HuH-7.5 (cell line): ENCODE results near the gene ATP11C.

ENCODE experiments used
- DNase-seq: peaks from one replicate; pipeline ENCODE4 v3.0.0; 2011; ENCODE audit warnings: low spot score

ATP11C gene

DNA sequence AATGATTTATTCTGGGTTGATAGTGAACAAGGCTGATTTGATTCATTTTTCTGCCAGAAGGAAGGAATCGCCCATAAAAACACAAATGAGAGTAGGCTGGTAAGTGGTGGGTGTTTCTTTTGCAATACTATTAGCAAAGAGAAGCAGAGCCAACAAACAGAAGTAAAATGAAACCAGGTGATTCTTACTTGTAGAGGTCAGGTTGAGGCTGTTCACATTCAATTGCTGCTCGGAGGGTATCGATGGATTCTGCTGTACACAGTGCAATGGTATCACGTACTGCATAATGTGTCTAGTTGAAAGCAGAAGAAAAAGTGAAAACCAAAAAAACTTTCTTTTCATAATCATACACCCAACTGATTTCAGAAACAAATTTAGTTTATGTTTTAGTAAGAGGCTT lies 130.8 kb downstream of the ATP11C start:
- no peak for DNase-seq

DNA sequence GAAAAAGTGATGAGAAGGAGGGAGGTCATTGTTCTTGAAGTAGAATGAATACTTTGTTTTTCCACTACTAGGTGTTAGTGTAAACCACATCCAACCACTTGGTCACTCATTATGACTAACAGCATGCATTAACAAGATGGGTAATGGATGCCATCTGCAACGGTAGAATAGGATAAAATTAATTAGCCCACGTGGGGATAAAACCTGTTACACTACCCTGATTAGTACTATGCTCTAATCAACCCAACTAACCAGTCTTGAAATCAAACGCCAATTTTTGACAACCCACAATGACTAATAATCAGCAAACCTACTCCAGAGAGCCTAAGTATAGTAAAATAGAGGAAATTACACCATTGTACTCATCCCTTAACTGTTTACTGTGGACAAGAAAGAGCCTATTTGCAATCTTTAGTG lies 131.4 kb downstream of the ATP11C start:
- DNase-seq: no peak

DNA sequence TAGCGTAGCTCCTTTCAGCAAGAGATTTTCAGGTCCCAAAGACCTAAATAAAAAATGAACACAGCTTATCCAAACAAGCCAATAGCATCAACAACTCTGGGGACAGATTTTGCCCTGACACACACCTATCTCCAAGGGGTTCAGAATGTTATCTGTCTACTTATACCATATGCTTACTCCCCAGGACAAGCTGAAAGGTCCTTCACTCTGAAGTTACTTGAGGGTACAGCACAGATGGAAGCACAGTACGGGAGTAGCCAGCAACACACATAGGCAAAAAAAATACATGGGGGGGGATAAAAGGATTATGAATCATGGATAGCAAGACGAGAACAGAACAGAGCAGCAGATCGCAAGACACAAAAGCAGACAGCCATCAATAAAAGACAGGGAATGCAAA lies 134.2 kb downstream of the ATP11C start:
- DNase-seq: no peak

DNA sequence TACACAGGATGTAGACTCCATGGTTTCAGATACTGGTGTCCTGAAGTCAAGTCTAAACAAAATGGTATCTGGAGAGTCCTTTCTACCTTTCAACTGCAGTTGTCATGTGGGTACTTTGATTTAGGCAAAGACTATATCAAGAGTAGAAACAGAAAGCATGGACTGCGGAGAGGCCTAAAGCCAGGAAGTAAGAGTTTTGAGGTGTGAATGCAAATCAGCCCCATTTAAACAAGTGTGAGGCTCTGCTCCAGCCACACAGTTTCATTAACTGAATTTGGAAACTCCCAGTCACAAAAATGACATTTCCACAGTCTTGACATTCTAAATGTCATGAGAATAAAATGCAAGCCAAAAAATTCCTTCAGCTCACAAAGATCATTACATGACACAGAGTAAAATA lies 137.7 kb downstream of the ATP11C start:
- DNase-seq: no peak

DNA sequence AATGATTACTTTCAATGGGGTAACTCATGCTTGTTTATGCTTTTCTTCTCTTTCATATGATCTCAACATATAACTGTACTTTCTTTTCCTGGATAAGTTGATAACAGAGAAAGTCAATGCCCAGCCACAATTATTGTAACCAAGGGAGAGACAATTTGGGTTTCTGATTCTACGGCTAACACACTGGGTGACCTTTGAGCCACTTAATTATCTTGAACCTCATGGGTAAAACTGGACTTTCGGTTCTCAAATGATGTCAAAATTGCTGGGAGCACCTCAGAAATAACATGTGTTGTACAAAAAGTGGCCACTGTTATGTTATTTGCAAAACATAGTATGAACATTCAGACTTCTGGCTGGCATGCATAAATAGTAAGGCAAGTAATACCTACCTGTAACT lies 145.3 kb downstream of the ATP11C start:
- no peak for DNase-seq

DNA sequence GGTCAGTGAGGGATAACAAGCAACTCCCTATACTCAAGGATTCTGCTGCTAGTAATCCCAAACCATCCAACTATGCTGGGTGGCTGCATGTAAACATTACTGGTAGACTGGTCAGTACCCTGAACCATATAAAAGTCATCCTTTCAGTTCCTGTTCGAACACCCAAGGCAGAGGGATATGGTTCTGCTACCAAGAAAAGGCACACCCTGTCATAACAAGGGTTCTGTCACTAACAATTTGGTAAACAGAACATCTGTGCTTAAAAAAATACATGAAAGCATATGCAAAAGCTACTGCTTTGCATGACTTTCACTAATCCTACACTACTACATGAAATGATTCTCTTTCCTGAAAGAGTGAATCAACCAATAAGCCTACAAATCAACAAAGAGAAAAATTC lies 148.0 kb downstream of the ATP11C start:
- no peak for DNase-seq

DNA sequence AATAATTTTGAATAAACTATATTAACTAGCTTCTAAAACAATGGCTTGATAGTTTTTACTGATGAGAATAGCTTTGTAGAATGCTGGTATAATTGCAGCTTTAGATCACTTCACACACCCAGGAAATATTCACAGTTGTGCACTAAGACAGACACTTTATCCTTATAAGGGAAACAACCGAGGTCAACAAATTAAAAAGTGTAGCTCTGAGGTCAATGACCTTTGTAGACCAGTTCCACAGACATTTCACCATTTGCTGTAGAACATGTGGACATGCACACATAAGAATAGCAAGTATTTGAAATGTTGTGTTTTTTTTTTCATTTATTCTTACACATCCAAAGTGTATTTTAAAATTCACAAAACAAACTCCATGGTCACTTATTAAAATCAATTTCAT lies 148.9 kb downstream of the ATP11C start:
- no peak for DNase-seq

DNA sequence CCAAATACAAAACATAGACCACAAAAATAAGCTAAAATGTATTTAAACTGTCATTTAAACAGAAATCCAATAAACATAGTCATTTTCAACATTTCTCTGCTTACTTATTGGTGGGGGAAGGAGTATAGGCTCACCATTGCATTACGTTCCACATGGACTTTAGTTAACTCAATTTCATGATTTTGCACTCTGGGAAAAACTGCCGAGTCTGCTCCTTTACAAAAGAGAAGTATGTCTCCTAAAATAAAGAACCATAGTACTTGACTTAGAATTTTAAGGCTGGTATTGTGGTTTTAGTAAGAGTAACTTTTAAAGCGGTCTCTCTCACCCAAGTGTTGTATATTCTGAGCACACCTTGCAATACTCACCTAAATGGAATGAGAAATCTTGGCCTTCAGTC lies 149.8 kb downstream of the ATP11C start:
- DNase-seq: no peak

DNA sequence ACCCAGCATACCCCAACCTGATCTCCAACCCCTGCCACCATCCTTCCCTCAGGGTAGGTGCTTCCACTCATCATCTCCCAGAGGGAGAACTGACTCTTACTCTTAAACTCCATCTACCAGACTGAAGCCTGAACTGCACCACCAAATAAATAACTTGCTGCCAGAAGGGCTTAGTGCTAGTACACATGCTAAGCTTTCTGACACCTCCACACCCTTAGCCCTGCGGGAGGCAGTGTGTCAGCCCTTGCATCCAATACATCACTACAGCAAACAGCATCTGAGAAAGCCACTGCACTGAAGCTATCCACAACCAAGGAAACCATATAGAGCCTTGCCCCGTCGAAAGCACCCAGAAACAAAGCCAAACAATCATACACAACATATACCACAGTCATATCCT lies 156.3 kb downstream of the ATP11C start:
- no peak for DNase-seq

DNA sequence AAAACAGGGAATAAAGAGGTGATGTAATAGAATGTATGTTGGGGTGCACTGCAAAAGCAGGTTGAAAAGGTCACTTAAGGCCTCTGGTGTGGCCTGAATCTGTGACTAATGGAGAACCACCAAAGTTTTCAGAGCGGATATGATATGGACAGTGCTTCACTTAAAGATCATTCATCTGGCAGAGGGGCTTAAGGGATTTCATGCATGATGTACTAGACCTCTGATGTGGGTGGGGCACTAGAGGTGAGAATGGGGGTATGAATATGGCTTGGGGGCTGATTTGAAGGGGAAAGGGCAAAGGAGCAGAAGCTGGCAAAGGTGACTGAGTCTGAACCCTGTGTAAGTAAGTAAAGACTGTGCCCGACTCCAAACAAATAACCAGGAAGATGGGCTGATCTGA lies 162.5 kb downstream of the ATP11C start:
- DNase-seq: no peak

DNA sequence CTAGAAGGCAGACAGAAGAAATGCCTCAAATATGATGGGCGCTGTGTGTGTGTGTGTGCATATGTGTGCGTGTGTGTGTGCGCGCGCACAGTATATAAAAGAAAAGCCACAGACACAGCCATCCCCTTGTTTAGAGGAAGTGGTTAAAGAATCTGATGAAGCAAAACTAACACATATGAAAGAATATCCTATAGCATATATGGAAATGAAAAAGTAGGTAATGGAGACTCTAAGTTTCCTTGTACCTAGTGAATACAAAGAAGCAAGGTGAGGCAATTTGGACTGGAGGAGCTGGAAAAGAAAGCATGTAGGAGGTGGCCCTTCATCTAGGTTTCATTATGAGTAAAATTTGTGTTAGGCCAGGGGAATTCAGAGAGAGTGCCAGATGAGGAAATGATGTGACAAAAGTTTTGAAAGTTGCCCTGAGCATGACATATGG lies 166.3 kb downstream of the ATP11C start:
- DNase-seq: no peak

DNA sequence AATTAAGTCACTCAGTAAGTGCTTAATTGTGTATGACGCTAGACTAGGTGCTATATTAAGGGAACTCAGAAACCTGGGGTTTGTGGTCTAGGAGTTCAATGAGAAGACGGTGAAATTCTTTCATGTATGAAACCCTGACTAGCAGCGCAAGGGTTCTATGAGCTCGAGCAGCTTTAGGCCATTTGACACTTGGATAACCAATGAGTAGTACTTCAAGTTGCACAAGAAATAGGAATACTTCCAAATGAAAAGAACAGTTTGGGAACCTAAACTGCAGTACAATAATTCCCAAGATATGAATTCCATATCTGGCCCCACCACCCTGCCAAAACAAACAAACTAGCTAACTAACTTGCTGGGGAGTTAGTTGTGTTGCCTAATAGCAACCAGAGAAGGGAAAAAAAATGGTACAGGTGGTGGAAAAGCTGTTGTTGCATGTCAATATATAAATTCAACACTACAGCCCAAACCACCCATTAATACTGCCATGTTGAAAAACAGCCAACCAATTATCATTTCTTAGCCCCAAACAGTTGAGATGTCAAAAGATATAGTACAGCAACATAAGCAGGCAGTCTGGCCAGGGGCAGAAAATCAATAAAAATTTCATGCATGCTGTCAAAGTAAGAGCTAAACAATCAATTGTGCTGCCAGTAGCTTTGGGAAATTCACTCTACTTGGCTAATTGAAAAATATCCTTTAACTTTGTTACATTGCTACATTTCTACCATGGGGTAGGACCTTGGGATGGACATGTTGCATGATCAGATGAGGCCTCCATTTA lies 170.3 kb downstream of the ATP11C start:
- no peak for DNase-seq

DNA sequence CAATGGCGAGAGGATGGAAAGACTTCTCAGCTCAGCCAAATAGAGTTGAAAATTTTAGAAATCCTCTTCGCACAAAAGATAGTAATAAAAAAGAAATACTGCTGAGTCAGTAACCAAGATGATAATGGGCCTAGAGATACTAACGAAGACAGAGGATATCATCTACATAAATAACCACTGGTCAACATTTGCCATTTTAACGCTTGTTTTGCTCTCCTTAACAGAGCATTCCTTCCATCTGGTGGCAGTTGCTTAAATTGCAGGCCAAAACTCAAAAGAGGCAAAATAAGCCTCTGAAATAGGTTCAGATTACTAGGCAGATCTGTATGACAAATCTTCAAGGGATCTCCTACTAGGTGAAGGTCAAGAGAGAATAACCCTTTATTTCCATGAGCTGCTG lies 173.2 kb downstream of the ATP11C start:
- no peak for DNase-seq

DNA sequence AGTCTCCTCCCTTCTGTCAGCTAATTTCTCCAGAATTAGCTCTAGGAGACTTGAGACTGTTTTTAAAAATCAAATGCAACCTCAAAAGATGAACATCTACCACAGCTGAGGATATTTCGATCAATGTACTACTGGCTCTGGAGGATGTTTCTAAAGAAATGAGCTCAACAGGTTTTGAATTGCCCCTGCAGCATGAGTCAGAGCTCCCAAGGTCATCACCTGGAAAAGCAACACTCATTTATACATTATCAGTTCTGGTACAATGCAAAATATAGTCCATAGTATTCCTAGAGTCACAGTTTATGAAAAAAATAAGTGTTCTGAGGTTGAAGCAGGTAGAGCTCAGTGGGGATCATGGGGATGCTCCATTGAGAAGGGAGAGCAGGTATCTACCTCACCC lies 174.0 kb downstream of the ATP11C start:
- no peak for DNase-seq

DNA sequence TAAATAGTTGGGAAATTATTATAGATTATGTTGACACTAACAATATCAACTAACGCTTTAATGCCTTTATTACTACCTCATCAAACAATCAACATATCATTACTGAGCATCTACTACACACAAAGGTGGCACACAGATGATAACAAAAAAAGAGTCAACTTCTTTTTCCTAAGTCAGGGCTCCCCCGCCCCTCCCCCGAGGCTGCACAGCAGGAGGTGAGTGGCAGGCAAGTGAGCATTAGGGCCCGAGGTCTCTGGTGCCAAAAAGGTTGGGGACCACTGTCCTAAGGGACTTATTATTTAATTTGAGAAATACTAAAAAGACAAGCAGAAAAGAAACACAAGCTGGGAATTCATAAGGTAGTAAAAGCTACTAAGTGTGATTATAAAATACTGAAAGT lies 174.6 kb downstream of the ATP11C start:
- DNase-seq: no peak

DNA sequence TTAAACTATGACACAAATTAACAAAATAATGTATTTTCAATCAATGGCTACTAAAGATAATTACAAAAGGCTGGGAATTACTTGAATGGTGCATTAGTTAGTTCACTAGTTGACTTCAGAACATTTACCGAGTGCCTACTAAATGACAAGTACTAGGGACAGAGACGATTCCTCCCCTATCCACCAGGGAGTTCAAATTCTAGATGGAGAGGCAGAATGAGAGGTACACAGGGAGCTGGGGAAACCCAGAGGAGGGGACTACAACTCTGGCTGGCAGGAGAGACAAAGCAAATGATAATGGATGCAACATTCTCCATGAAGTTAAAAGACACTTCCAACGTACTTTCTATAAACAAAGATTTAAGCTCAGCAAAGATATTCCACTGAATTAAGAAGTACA lies 181.8 kb downstream of the ATP11C start:
- no peak for DNase-seq

DNA sequence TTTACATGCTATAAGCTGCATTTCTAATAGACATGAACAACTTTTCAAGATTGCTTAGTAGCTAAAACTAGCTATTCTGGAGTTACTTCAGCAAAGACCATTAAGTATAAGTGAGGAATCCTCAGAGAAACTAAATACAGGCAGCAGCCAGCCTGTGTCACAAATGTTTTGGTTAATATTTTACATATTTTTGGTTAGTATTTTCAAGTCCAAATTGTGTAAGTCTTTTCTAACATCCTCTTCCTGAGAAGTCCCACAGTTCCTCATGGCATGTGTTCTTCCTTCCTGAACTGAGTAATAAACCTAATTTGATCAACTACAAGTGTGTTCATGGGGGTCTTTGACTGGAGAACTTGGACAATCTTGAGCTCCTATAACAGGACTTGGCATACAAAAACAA lies 182.5 kb downstream of the ATP11C start:
- DNase-seq: no peak

DNA sequence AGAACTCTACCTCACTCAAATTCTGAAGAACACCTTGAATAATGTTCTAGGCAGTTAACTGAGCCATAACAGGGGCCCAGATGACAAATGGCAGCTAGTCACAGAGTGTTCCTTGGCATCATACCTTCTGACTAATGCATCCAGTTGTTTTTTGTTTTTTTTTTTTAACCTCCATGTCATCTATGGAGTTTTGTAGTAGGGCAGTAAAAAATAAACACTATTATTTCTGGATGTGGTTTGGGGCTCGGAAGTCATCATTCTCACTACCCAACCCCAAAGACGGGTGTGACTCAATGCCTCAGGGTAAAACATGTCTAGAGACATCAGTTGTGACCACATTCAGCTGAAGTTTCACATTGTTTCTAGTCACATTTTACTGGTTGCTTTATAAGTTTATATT lies 193.7 kb downstream of the ATP11C start:
- DNase-seq: no peak

DNA sequence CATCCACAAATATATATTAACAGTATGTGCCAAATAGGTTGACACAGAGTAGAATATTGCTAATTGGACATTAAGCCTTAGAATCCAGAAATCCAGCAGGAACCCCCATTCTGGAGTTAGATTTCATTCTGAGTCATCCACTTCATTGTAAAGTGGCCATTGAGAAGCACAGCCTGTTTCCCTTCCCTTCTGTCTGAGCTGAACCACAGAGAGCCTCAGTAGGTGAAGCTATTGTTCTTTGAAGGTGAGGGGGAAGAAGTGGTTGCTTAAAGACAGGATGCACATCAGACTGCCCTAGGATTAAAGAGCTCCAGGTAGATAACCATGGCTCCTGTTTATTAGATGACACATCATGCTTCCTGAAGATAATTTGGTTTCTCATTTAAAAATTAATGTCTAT lies 194.3 kb downstream of the ATP11C start:
- DNase-seq: no peak

DNA sequence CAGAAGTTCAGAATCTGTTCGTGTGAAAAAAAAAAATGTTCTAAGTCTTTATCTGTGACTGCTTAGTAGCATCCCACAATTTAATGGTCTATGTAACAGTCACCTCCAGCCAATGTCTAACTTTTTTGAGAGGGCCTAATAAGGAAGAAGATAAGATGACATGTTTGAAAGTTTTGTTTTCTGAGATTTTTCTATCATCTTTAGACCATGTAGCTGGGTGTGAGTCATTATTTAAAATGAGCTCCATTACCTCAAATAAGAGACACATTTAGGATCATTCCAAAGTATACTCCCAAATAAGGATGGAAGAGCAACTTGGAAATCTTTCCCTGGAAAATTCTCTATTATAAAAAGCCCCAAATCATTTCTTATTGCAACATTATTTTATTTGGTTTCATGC lies 196.7 kb downstream of the ATP11C start:
- no peak for DNase-seq

DNA sequence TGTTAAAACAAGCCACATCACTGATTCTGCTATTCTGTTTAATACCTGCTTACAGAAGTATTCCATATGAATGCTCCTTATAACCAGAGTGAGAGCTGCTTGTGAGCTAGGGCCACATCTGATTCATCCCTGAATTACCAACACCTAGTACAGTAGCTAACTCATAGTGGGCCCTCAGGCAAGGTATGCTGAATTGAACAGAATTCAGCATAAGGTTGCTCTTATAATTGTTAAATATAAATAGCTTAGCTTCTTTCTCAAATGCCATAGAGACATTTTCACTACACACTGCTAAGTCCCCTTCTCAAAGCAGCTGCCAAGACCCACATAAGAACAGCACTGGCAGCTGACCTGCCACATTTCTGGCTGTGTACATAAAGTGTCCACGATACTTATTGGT lies 197.9 kb downstream of the ATP11C start:
- no peak for DNase-seq

DNA sequence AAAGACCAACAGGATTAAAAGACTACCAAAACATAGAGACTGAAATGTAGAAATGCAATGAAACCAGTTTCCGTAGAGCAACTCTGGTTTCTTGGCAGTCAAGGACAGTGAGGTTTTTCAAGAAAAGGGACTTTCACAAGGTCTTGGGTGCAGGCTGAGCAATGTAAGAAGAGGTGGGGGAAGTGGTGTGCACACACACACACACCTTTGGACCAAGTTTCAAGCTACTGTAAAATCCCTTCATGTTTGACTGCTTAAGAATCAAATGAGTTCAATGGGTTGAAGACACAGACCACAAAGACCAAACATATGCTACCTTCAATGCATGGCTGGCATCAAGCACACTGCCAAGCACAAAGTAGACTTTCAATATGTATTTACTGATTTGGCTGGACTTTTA lies 207.1 kb downstream of the ATP11C start:
- DNase-seq: no peak

DNA sequence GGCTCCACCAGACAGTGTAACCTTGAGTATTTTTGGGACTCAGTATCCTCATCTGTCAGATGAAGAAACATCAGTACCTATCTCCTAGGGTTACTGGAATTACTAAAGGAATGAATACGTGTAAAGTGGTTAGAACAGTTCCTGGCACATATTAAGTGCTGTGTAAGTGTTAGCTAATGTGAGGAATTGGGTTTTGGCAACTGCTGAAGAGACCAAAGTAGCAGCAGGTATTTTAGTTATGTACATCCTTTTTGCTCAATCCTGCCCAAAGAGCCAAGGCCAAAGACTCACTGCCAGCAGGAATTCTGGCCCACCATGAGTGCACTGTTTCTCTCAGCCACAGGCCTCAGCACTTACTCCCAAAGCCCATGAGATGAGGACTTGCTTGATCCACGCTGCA lies 208.2 kb downstream of the ATP11C start:
- no peak for DNase-seq

DNA sequence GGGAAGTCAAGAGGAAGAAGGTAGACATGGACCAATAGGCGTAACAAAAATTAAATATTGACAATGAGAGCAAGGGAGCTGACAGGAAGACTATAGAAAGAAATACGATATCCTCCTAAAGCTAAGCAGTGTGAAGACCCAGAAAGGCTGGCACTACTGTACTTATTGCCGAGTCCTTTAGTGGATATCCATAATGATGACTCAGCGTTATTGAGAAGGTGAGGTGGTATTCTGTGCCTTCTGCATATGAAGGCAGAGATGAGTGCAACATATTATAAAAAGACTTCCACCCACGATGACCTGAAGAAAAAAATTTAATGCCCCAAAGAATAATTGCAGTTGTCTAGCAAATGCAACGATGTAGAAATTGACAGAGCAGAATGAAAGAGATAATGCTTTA lies 211.9 kb downstream of the ATP11C start:
- DNase-seq: no peak

DNA sequence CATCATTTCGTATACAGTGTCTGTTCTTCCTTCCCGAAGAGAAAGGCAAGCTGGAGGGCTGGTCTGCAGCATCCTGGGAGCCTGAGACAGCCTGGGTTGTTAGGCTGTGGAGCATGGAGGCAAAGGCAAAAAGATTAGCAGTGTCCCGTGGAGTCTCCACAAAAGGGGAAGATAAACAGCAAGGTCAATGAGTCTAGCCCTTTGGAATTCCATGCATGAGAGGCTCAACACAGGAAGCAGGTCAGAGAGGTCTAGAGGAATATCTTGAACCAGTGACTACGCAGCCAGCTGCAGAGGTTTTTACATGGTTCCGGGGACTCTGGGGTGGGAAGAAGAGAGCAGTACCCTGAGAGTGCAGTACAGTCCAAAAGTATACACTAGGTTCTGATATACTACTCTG lies 212.7 kb downstream of the ATP11C start:
- DNase-seq: no peak
